Osteocyte (in vitro differentiated cells): Measurements from ENCODE around the gene DOLPP1. TPM values are rescaled to one million over a fixed set of nuclear protein-coding genes. Genes with fewer than 3 reads are reported as not detected.

ENCODE experiments used
- DNase-seq: peaks from one replicate; pipeline ENCODE4 v3.0.0; 2021; ENCODE audit warnings: mixed read lengths; ENCODE audit not compliant: unreplicated experiment; ENCODE audit errors: extremely low spot score
- H3K27ac Mint-ChIP-seq: one replicate; pipeline ENCODE4 v1.8.0; 2021; ENCODE audit warnings: mild to moderate bottlenecking, mixed read lengths; ENCODE audit not compliant: unreplicated experiment
- H3K27me3 Mint-ChIP-seq: one replicate; pipeline ENCODE4 v1.8.0; 2021; ENCODE audit warnings: mixed read lengths; ENCODE audit not compliant: unreplicated experiment
- H3K36me3 Mint-ChIP-seq: one replicate; pipeline ENCODE4 v1.8.0; 2021; ENCODE audit warnings: mixed read lengths; ENCODE audit not compliant: unreplicated experiment
- H3K4me1 Mint-ChIP-seq: one replicate; pipeline ENCODE4 v1.8.0; 2021; ENCODE audit warnings: mixed read lengths; ENCODE audit not compliant: unreplicated experiment
- H3K4me3 Mint-ChIP-seq: one replicate; pipeline ENCODE4 v1.8.0; 2021; ENCODE audit warnings: mild to moderate bottlenecking, moderate library complexity, mixed read lengths; ENCODE audit not compliant: unreplicated experiment
- H3K9me3 Mint-ChIP-seq: one replicate; pipeline ENCODE4 v1.8.0; 2021; ENCODE audit warnings: mixed read lengths; ENCODE audit not compliant: unreplicated experiment
- total RNA-seq: library from RNA; stranded (reverse); gene quantifications from 2 replicates; pipeline ENCODE4 v1.2.1, GENCODE V29; 2021
- TF ChIP-seq, protein P1 (sequence below): fragments of 200-600 bp; sonication (generic); IDR thresholded peaks from 2 replicates; pipeline ENCODE4 v1.5.0; 2021; ENCODE audit warnings: antibody characterized with exemption, mild to moderate bottlenecking, moderate library complexity

DOLPP1 gene
- total RNA-seq, 1 donor from 2014 or later: 13.3 TPM

- TF ChIP-seq, protein P1, sequence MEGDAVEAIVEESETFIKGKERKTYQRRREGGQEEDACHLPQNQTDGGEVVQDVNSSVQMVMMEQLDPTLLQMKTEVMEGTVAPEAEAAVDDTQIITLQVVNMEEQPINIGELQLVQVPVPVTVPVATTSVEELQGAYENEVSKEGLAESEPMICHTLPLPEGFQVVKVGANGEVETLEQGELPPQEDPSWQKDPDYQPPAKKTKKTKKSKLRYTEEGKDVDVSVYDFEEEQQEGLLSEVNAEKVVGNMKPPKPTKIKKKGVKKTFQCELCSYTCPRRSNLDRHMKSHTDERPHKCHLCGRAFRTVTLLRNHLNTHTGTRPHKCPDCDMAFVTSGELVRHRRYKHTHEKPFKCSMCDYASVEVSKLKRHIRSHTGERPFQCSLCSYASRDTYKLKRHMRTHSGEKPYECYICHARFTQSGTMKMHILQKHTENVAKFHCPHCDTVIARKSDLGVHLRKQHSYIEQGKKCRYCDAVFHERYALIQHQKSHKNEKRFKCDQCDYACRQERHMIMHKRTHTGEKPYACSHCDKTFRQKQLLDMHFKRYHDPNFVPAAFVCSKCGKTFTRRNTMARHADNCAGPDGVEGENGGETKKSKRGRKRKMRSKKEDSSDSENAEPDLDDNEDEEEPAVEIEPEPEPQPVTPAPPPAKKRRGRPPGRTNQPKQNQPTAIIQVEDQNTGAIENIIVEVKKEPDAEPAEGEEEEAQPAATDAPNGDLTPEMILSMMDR: no peak
- Mint-ChIP-seq H3K36me3 (peaks cover 16% of the 10 kb centered on the region), H3K9me3 (no peaks in the 10 kb centered on the region), H3K4me1 (no peaks in the 10 kb centered on the region), H3K27ac (no peak overlapping the region), H3K27me3 (no peaks in the 10 kb centered on the region), H3K4me3 (no peak overlapping the region)
- DNase-seq: no peak
Measured at GRCh38 chr9:129068110-129068509, 12.8 kb upstream of the DOLPP1 start.

- Mint-ChIP-seq H3K27ac (no peak overlapping the region), H3K4me3 (no peak overlapping the region), H3K4me1 (no peaks in the 10 kb centered on the region), H3K27me3 (no peaks in the 10 kb centered on the region), H3K36me3 (peaks cover 14% of the 10 kb centered on the region), H3K9me3 (no peaks in the 10 kb centered on the region)
- TF ChIP-seq, protein P1: no peak
- no peak for DNase-seq
Measured at GRCh38 chr9:129068990-129069861, 11.7 kb upstream of the DOLPP1 start.

- H3K9me3 Mint-ChIP-seq: no peaks in the 10 kb centered on the region
- TF ChIP-seq, protein P1: no peak
- DNase-seq: no peak
- H3K36me3 Mint-ChIP-seq: peaks cover 12% of the 10 kb centered on the region
- H3K4me3 Mint-ChIP-seq: no peak overlapping the region
- H3K4me1 Mint-ChIP-seq: no peaks in the 10 kb centered on the region
- no peaks in the 10 kb centered on the region for H3K27me3 Mint-ChIP-seq
- no peak overlapping the region for H3K27ac Mint-ChIP-seq
Measured at GRCh38 chr9:129069862-129070641, 10.9 kb upstream of the DOLPP1 start.

- TF ChIP-seq, protein P1: no peak
- no peaks in the 10 kb centered on the region for H3K4me1 Mint-ChIP-seq
- H3K27me3 Mint-ChIP-seq: no peaks in the 10 kb centered on the region
- H3K27ac Mint-ChIP-seq: no peak overlapping the region
- peaks cover 9% of the 10 kb centered on the region for H3K36me3 Mint-ChIP-seq
- no peak overlapping the region for H3K4me3 Mint-ChIP-seq
- no peaks in the 10 kb centered on the region for H3K9me3 Mint-ChIP-seq
- no peak for DNase-seq
Measured at GRCh38 chr9:129070696-129071525, 10.0 kb upstream of the DOLPP1 start.
